HepG2 (cell line): ENCODE data around the gene BPI. TPM values are rescaled to one million over a fixed set of nuclear protein-coding genes. Genes with fewer than 3 reads are reported as not detected.

ENCODE experiments used
- ATAC-seq: fragments of 200-7000 bp; cut with Tn5 transposase; 3 replicates; pipeline ENCODE4 v1.9.1; 2020; ENCODE audit warnings: mild to moderate bottlenecking, moderate library complexity
- BruUV-seq: library from RNA; stranded (reverse); fragments of 400-500 nt; replicated peaks from 2 replicates; lab custom pipeline; 2021; lab: Mats Ljungman, UMichigan
- CTCF ChIA-PET: fragments of 300-600 bp; formaldehyde crosslinking; extraction: SDS; loops from one replicate; lab custom pipeline; 2021; ENCODE audit warnings: low total read pairs, inconsistent platforms, low intra/inter-chr PET ratio; lab: Yijun Ruan, JAX
- POLR2A ChIA-PET: fragments of 350-600 bp; sonication (Branson Sonifier 250); formaldehyde crosslinking; loops from one replicate; lab custom pipeline; 2020; ENCODE audit warnings: antibody characterized with exemption, inconsistent platforms; lab: Yijun Ruan, JAX
- DNase-seq: peaks from one replicate; pipeline ENCODE4 v3.0.0-alpha.2; 2015; ENCODE audit warnings: low spot score
- FAIRE-seq: peaks from 3 replicates; lab custom pipeline; 2011; peaks lifted over from hg19 to GRCh38; lab: Jason Lieb, UNC
- H2AFZ ChIP-seq: one replicate; pipeline ENCODE4 v1.6.1; 2011; ENCODE audit warnings: low read length, inconsistent platforms
- H3K27ac ChIP-seq: fragments of 300-600 bp; 3 replicates; pipeline ENCODE4 v1.8.0; 2011; ENCODE audit warnings: mixed run types, mild to moderate bottlenecking, mixed read lengths, low read length, inconsistent platforms; ENCODE audit not compliant: insufficient read depth; ENCODE audit errors: extremely low read length
- H3K27me3 ChIP-seq, 2 experiments: fragments of 200-600 bp in 1 of 2; 2 replicates in 1 of 2; 3 replicates in 1 of 2; pipeline versions ENCODE4 v1.6.0 to v1.8.0; 2011; ENCODE audit warnings: low read length in 2 of 2, mild to moderate bottlenecking in 2 of 2, moderate library complexity in 2 of 2, inconsistent platforms in 1 of 2; ENCODE audit not compliant: insufficient read depth in 2 of 2, control insufficient read depth in 1 of 2
- H3K36me3 ChIP-seq, 2 experiments: fragments of 200-600 bp in 1 of 2; replicated peaks in 1 of 2; 2 replicates in 1 of 2; 3 replicates in 1 of 2; pipeline versions ENCODE4 v1.5.1 to v1.8.0; 2011; ENCODE audit warnings: low read length in 2 of 2, inconsistent platforms in 1 of 2; ENCODE audit not compliant: insufficient read depth in 2 of 2, control insufficient read depth in 1 of 2
- H3K4me1 ChIP-seq: 2 replicates; pipeline ENCODE4 v1.5.1; 2012; ENCODE audit warnings: low read length, inconsistent platforms; ENCODE audit not compliant: insufficient read depth
- H3K4me2 ChIP-seq: 2 replicates; pipeline ENCODE4 v1.6.0; 2011; ENCODE audit warnings: low read depth, low read length, inconsistent platforms
- H3K4me3 ChIP-seq, 3 experiments: fragments of 200-600 bp in 1 of 3; sonication (generic), shearing (Covaris generic) in 1 of 3; replicated peaks in 1 of 3; 2 replicates each; pipeline ENCODE4 v1.5.1; 2011 to 2016; ENCODE audit warnings: low read length in 3 of 3, inconsistent platforms in 2 of 3, low read depth in 2 of 3, mild to moderate bottlenecking in 2 of 3, control low read depth in 1 of 3, mixed read lengths in 1 of 3; ENCODE audit not compliant: insufficient read depth in 1 of 3
- H3K79me2 ChIP-seq: one replicate; pipeline ENCODE4 v1.6.1; 2011; ENCODE audit warnings: low read length, inconsistent platforms; ENCODE audit not compliant: insufficient read depth
- H3K9ac ChIP-seq: 2 replicates; pipeline ENCODE4 v1.6.0; 2011; ENCODE audit warnings: mild to moderate bottlenecking, low read depth, low read length, inconsistent platforms; ENCODE audit not compliant: insufficient read depth
- H3K9me3 ChIP-seq: 2 replicates; pipeline ENCODE4 v1.5.1; 2012; ENCODE audit warnings: mild to moderate bottlenecking, low read length
- H4K20me1 ChIP-seq: 2 replicates; pipeline ENCODE4 v1.6.0; 2011; ENCODE audit warnings: inconsistent platforms, mild to moderate bottlenecking, low read length, moderate library complexity; ENCODE audit not compliant: insufficient read depth
- ARID2 ChIP-seq: sonication (generic); formaldehyde crosslinking; IDR thresholded peaks from 2 replicates; pipeline ENCODE4 v1.8.1; 2022; ENCODE audit warnings: mild to moderate bottlenecking, missing genetic modification reagents, borderline replicate concordance
- E2F2 ChIP-seq: sonication (generic); formaldehyde crosslinking; IDR thresholded peaks from 2 replicates; pipeline ENCODE4 v1.4.0; 2020; ENCODE audit warnings: missing genetic modification reagents, borderline replicate concordance
- FOXK2 ChIP-seq: fragments of 450-650 bp; IDR thresholded peaks from 2 replicates; pipeline ENCODE4 v1.6.1; 2016
- MLXIP ChIP-seq: sonication (generic); formaldehyde crosslinking; IDR thresholded peaks from 2 replicates; pipeline ENCODE4 v1.9.0; 2021; ENCODE audit warnings: missing genetic modification reagents, borderline replicate concordance
- NCOA1 ChIP-seq: sonication (generic); formaldehyde crosslinking; IDR thresholded peaks from 2 replicates; pipeline ENCODE4 v1.9.0; 2021; ENCODE audit warnings: missing genetic modification reagents
- NRL ChIP-seq: sonication (generic); formaldehyde crosslinking; IDR thresholded peaks from 2 replicates; pipeline ENCODE4 v1.5.0; 2020; ENCODE audit warnings: missing genetic modification reagents, mild to moderate bottlenecking, moderate library complexity, borderline replicate concordance
- TERF1 ChIP-seq: sonication (generic); formaldehyde crosslinking; IDR thresholded peaks from 2 replicates; pipeline ENCODE4 v1.8.0; 2022; ENCODE audit warnings: mild to moderate bottlenecking, missing genetic modification reagents, moderate library complexity
- ZFP91 ChIP-seq: sonication (generic); formaldehyde crosslinking; IDR thresholded peaks from 2 replicates; pipeline ENCODE4 v1.9.0; 2022; ENCODE audit warnings: missing genetic modification reagents, mild to moderate bottlenecking, borderline replicate concordance
- ZMYM3 ChIP-seq: sonication (generic); formaldehyde crosslinking; IDR thresholded peaks from 2 replicates; pipeline ENCODE4 v1.5.1; 2020; ENCODE audit warnings: mild to moderate bottlenecking, missing genetic modification reagents
- ZNF879 ChIP-seq: sonication (generic); formaldehyde crosslinking; IDR thresholded peaks from 2 replicates; pipeline ENCODE4 v1.8.1; 2023; ENCODE audit warnings: missing genetic modification reagents
- WGBS: methylation state at CpG from one replicate; pipeline ENCODE4 v1.1.6; 2017; ENCODE audit warnings: low lambda C conversion rate; 5-methylcytosine and 5-hydroxymethylcytosine counted together
- in situ Hi-C: cut with HindIII; loops from 2 replicates; pipeline ENCODE4 v1.10.0; 2017; ENCODE audit warnings: low pct_unique_long_range_greater_than_20kb; ENCODE audit not compliant: extremely low pct_ligation_motif_present
- intact Hi-C: fragments of 100-400 bp; cut with micrococcal nuclease; formaldehyde crosslinking; loops from one replicate; pipeline ENCODE4 v1.10.0; 2022; ENCODE audit not compliant: unreplicated experiment
- polyA plus RNA-seq, 8 experiments: library from polyadenylated mRNA; depleted of rRNA in 3 of 8; stranded (reverse) in 7 of 8; unstranded in 1 of 8; fragments of >200 nt; fragmentation: Illumina TruSeq in 4 of 8; extraction: Trizol in 4 of 8; gene quantifications; 2 replicates each; pipeline versions ENCODE4 v1.2.1 to v1.2.3, GENCODE V29; 2011 to 2016; ENCODE audit warnings: low read depth in 4 of 8, missing spikeins in 1 of 8, mixed read lengths in 1 of 8; ENCODE audit not compliant: insufficient read depth in 1 of 8
- total RNA-seq, 5 experiments: library from RNA; depleted of rRNA; stranded (reverse); fragments of >200 nt; fragmentation: Illumina TruSeq; extraction: Trizol; gene quantifications; 2 replicates each; pipeline ENCODE4 v1.2.3, GENCODE V29; 2016; ENCODE audit warnings: low read depth in 1 of 5

BPI gene
- total and polyA plus RNA-seq, 2 of the 13 experiments (the other 11 are each of a cell fraction or from before 2014, with no cell fraction given): not detected

GRCh38 chr20:38258545-38259215 lies 45.3 kb upstream of the BPI start:
- Histone ChIP-seq H3K36me3 (no peaks in the 10 kb centered on the region), H3K27ac (no peak overlapping the region), H2AFZ (no peak overlapping the region), H3K4me2 (no peak overlapping the region), H3K4me3 (no peak overlapping the region), H3K9ac (no peak overlapping the region), H3K4me1 (peaks cover 19% of the 10 kb centered on the region), H3K27me3 (peaks cover 5 to 19% of the 10 kb centered on the region in 2 experiments; a peak in 4 of 5 replicates), H3K79me2 (no peaks in the 10 kb centered on the region), H4K20me1 (no peaks in the 10 kb centered on the region), H3K9me3 (no peaks in the 10 kb centered on the region)
- POLR2A ChIA-PET: no interaction called here
- CTCF ChIA-PET: no interaction called here
- WGBS: 47% methylated on average over 6 of the region's 7 CpGs
- in situ Hi-C loops (no loop called here), intact Hi-C loops (no loop called here)
- TF ChIP-seq ARID2 (CRISPR knock-in tag) (no peak), ZMYM3 (CRISPR knock-in tag) (peak; percentile 79), ZFP91 (CRISPR knock-in tag) (0 out of 2 replicates have a peak, but pooled peaks have one; percentile 18)
- FAIRE-seq (no peak), ATAC-seq (peak; percentile 15), DNase-seq (no peak)
- no TSS peak for BruUV-seq

GRCh38 chr20:38260025-38260377 lies 44.0 kb upstream of the BPI start:
- ChIA-PET POLR2A (no interaction called here), CTCF (no interaction called here)
- H3K4me1 ChIP-seq: peaks cover 19% of the 10 kb centered on the region
- no peaks in the 10 kb centered on the region for H4K20me1 ChIP-seq
- peak overlapping the region; percentile 6 to 53 (median 9); a peak in 2 of 6 replicates for H3K4me3 ChIP-seq
- H3K27me3 ChIP-seq: peaks cover 5 to 19% of the 10 kb centered on the region in 2 experiments; a peak in 4 of 5 replicates
- H3K4me2 ChIP-seq: peak overlapping the region; percentile 64
- no peak overlapping the region for H3K27ac ChIP-seq
- ATAC-seq: peak; percentile 61
- no peaks in the 10 kb centered on the region for H3K36me3 ChIP-seq
- no peak overlapping the region for H3K9ac ChIP-seq
- H2AFZ ChIP-seq: no peak overlapping the region
- intact Hi-C loops (no loop called here), in situ Hi-C loops (no loop called here)
- BruUV-seq: no TSS peak
- no peaks in the 10 kb centered on the region for H3K79me2 ChIP-seq
- no peaks in the 10 kb centered on the region for H3K9me3 ChIP-seq
- DNase-seq: peak; percentile 31
- peak; percentile 58 for FAIRE-seq
- WGBS: 6% methylated on average over 5 of the region's 5 CpGs
- no peak for TF ChIP-seq FOXK2
- TF ChIP-seq NRL (CRISPR knock-in tag): 0 out of 2 replicates have a peak, but pooled peaks have one; percentile 43
- TF ChIP-seq MLXIP (CRISPR knock-in tag): no peak
- no peak for TF ChIP-seq ZNF879 (CRISPR knock-in tag)
- TF ChIP-seq TERF1 (CRISPR knock-in tag): no peak
- 0 out of 2 replicates have a peak, but pooled peaks have one; percentile 26 for TF ChIP-seq NCOA1 (CRISPR knock-in tag)
- no peak for TF ChIP-seq E2F2
